ENCODE data around the gene PTPRF.

PTPRF gene

DNA sequence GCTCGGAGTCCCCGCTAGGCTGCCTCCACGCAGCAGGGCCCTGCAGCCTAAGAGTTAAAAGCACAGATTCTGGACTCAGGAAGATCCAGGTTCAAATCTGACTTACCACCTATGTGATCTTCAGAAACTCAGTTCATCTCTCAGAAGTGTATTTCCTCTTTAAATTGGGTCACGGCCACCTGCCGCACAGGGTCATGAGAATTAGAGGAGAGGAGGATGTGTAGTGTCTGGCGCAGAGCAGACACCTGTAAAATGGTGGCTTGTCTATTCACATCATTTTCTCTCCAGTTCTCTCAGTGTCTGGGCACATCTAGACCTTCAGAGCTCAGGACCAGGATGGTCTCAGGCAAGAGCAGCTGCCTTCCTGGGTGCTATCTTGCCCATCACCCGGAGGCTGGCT lies 45.8 kb downstream of the PTPRF start:
- in situ Hi-C loops (cut with MboI; ENCODE audit: low sequenced_read_pairs): no loop called here

DNA sequence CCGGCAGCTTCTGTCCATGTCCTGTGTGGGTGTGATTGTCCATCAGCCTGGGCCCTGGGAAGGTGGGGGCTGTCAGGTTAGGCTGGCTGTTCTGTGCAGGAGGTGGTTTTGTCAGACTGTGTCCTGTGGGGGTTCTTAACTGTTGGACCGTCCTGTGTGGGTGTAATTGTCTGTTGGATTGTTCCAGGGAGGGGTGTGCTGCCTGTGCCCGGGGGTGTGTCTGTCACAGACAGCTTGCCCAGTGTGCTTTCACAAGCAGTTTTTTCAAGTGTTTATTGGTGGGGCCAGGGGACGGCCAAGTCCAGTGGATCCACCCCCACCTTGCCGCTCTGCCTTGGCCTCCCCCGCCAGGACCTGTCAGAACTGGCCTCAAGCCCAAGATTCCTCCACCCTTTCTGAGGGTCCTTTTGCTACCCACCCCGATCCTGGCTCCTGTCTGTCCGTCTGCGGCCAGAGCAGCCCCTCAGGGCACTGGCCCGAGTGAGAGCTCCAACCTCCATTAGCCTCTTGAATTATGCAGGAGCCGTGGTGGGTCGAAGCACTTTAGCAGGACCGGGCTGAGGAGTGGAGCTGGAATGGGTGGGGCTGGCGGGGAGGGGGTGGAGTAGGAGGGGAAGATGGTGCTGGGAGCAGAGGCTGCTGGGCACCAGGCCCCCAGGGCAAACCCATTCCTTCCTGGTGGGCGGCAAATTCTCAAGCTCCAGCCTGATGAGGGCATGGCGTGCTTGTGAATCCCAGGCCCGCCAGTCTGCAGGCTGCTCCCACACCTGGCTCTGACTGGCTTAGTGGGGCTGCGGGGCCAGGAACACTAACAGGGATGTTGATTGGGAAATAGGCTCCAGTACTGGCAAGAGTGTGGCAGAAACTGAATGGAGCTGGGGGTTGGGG lies 47.2 kb downstream of the PTPRF start:
- in situ Hi-C loops (cut with MboI; ENCODE audit: low sequenced_read_pairs): no loop called here

DNA sequence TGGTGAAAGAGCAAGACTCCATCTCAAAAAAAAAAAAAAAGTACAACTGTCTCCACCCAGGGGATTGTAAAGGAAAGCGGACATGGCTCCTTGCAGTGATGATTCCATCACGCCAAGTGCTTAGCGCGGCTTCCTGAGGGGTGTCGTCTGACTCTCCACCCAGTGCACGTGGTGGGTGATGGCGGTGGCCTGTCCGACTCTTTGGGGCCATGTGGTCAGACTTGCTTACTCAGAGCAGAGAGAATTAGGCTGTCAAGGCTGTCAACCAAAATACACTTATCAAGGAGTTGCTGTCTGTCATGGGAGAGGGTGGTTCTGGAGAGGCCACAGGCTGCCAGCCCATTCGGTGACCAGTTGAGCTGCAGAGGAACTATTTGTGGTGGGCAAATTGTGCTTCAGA lies 49.4 kb downstream of the PTPRF start:
- in situ Hi-C loops (cut with MboI; ENCODE audit: low sequenced_read_pairs): no loop called here

DNA sequence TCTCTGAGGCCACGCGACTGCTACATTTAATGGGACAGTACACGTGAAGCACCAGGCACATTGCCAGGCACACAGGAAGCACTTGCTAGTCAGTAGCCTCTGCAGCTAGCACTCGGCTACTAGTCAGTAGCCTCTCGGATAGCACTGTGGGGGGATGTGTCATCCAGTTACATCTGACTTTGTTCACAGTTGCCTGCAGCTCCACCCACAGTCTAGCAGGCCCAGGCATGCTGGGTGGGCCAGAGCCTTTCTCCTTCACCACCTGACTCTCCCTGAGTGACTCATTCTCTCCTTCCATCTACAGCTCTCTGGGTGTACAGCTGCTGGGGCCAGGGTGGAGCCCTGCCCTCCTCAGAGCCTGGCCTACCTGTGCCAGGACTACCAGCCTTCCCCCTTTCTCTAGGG lies 51.5 kb downstream of the PTPRF start:
- in situ Hi-C loops (cut with MboI; ENCODE audit: low sequenced_read_pairs): no loop called here

DNA sequence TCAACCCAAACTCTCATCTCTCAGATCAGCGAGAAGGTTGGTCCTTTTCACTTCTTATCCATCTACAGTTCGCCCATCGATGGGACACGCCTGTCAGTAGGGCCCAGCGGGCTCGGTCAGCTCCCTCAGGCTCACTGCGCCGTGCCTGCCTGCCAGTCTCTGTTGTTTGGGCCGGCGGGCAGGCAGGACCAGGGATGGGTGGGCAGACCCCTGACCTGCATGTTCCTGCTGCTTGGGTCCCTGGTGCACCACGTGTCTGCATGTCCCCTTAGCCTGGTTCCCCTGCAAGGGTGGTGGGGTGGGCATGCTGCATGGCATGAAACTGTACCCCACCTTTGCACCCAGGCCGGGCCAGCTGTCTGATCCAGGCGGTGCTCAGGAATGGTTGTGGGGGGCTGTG lies 52.4 kb downstream of the PTPRF start:
- in situ Hi-C loops (cut with MboI; ENCODE audit: low sequenced_read_pairs): no loop called here

DNA sequence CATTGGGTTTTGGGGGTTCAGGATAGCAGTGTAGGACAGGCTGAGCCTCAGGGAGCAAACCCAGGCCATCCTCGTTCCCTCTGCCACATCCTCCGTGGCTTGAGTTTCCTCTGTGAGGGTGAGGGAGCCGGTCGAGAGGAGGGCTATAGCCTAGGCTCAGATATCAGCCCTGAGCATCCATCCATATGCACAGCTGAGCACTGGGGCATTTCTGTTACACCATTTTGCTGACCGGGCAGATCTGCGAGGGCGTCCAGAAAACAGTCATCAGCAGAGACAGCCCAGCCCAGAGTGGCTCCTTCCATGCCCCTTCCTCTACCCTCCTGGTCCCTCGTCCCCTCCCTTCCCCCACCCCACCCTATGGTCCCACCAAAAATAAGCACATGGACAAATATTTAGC lies 53.5 kb downstream of the PTPRF start:
- in situ Hi-C loops (cut with MboI; ENCODE audit: low sequenced_read_pairs): no loop called here

DNA sequence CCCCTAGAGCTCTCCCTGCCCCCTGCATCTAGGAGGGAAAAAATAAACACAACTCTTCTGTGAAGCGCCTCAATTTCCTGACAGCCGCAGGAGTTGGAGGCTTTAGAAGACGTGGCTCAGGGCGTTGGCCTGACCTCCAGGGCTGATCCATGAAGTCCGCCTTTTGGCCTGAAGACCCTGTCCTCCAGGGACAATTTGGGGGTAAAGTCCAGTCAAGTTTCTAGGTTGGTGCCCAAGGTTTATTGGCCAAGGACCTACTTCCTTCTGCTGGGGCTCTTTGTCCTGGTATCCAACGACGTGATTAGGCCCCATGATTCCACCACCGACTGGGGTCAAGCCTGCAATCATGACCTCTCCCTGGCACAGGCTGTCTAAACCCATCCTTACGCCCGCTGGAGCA lies 54.9 kb downstream of the PTPRF start:
- in situ Hi-C loops (cut with MboI; ENCODE audit: low sequenced_read_pairs): no loop called here

DNA sequence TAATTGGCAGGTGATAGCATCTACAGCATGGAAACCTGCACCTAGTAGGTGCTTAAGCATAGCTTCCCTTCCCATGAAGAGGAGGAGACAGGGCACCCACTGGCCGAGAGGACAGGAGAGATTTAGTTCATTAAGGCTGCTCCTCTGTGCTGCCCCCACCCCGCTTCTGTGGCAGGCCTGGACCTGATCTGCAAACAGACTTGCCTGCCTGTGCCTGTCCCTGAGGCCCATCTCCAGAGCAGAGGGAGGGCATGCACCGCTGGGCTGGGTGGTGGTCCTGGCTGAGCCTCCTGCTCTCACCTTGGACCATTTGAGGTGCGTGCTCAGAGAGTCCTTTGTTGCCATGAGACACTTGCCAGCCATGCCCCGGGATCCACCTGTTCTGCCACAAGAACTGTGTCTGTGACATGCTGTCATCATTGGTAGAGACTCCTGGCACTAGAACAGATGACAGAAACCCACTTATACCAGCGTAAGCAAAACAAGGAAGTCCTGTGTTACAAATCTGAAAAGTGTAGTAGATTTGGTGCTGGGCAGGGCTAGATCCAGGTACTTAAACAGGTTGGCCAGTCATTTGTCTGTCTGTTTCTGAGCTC lies 55.6 kb downstream of the PTPRF start:
- in situ Hi-C loops (cut with MboI; ENCODE audit: low sequenced_read_pairs): no loop called here

DNA sequence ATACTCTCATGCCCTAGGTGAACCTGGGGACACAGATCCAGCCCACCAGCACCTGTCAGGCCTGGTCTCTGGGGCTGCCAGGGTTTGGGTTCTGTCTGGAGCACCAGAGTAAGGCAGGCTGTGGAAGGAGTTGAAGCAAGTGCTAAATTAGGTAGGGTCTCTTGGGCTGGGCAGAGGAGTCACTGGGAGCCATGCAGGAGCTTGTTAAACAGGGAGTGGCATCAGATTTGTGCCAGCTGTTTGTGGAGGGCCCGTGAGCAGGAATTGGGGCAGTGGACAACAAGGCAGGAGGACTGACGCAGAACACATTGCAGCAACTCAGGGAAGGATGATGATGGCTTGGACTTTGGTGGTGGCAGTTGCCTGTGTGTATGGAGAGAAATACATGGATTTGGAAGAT lies 56.3 kb downstream of the PTPRF start:
- in situ Hi-C loops (cut with MboI; ENCODE audit: low sequenced_read_pairs): no loop called here

DNA sequence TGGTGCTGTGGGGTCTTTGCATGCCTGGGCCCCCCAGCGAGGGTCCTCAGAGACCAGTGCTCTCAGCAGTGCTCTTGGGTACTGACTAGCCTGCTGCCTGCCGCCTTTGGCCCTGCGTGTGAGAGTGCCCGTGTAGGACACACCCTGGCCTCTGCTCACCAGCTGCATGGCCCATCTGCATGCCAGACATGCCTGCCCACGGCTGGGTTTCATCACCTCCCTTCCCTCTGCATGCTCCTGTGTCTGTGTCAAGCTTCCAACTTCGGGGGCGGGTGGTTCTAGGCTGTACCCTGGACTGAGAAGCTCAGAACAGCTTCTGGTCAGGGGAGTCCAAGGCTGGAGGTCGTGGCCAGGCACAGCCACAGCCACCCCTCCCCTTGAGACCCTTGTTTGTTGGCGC lies 56.9 kb downstream of the PTPRF start:
- in situ Hi-C loops (cut with MboI; ENCODE audit: low sequenced_read_pairs): no loop called here

DNA sequence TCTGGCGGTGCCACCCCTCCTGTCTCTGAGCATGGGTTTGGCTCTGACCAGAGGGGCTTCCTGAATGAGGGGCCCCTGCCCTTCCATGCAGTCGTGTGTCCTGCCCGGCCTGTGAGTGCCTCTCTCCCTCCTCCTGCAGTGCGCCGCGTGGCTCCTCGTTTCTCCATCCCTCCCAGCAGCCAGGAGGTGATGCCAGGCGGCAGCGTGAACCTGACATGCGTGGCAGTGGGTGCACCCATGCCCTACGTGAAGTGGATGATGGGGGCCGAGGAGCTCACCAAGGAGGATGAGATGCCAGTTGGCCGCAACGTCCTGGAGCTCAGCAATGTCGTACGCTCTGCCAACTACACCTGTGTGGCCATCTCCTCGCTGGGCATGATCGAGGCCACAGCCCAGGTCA lies 57.9 kb downstream of the PTPRF start:
- in situ Hi-C loops (cut with MboI; ENCODE audit: low sequenced_read_pairs): no loop called here

DNA sequence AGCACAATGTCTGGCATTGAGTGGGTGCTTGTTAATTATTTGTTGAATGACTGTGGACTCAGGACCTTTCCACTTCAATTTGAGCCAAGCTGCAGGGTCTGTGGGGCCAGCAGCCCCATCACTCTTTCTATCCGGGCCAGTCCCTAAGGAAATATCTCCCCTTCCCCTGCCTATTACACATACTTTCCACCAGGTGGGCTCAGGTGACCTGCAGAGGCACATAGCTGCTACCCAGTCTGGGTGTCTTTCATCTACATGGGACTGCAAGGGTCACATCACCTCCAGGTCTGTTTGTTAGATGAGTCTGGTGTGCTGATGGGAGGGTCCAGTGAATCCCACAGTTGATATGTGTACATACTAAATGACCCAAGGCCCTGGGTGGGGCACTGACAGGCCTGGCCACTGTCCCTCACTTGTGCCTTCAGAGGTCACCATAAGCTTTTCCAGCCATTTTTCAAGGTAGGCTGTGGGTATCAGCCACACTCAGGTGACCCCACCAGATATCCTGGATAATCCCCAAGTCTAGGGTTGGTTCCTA lies 59.8 kb downstream of the PTPRF start:
- in situ Hi-C loops (cut with MboI; ENCODE audit: low sequenced_read_pairs): no loop called here

DNA sequence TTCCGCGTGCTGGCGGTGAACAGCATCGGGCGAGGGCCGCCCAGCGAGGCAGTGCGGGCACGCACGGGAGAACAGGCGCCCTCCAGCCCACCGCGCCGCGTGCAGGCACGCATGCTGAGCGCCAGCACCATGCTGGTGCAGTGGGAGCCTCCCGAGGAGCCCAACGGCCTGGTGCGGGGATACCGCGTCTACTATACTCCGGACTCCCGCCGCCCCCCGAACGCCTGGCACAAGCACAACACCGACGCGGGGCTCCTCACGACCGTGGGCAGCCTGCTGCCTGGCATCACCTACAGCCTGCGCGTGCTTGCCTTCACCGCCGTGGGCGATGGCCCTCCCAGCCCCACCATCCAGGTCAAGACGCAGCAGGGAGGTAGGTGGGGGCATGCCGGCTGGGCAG lies 60.5 kb downstream of the PTPRF start:
- in situ Hi-C loops (cut with MboI; ENCODE audit: low sequenced_read_pairs): no loop called here

DNA sequence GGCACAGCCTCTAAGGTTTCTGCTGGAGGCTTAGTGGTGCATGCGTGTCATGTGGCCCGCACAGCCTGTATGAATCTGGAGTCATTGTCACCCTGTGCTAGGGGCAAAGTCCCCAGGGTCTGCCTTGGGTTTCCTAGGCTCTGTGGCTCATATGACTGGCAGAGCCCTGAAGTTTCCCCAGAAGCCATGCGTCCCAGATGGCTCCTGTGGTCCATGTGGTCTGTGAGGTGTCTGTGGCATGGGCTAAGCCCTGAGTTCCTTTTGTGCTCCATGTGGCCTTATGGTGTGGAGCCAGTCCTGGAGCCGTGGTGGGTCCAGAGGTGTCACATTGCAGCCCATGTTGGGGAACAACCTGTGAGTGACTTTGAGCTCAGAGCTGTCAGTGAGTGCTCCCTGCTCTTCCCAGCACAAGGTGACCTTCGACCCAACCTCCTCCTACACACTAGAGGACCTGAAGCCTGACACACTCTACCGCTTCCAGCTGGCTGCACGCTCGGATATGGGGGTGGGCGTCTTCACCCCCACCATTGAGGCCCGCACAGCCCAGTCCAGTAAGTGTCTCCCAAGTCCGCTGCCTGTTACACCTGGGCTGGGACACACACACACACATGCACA lies 61.5 kb downstream of the PTPRF start:
- in situ Hi-C loops (cut with MboI; ENCODE audit: low sequenced_read_pairs): no loop called here

DNA sequence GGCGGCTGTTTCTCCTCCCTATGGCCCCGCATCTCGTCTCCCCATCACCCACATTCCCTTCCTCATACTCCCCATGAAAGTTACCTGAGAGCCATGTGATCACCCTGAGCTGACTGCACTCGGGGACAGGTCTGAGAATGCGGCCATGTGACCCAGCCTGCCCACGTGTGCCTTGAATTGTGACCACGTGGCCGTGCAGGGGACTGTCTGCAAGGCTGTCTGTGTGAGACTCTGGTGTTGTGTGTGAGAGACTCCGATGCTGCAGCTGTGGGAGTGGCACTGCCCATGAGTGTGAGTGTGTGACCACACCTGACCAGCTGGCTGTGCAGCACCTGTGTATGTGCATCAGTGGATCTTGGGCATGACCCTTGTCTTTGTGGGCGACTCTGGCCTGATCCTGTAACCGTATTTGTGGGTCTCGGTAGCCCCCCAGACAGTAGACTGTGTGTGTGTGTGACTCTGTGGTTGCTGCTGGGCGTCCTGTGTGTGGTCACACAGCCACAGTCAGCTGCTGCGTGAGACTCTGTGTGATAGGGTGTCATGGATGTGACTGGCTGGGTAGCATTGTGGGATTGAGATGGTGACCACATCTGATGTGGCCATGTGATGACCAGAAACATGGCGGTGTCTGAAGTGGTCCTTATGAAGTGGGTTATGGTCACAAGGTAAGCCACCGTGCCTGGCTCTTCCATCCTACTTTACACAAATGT lies 62.4 kb downstream of the PTPRF start:
- in situ Hi-C loops (cut with MboI; ENCODE audit: low sequenced_read_pairs): no loop called here

DNA sequence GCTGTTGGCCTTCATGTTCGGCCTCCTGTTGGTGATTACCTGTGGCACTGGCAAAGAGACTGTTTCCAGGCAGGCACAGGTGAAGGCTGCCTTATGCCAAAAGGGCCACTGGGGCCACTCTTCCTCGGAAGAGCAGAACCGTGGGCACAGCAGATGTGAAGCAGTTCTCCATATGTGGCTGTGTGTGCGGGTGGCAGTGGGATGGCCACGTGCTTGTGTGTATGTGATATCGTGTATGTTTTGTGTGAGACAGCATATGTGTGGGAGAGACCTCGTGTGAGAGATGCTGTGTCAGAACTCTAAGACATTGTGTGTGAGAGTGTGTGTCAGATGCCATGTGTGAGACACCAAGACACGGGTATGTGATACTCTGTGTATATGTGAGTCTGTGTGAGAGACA lies 65.9 kb downstream of the PTPRF start:
- in situ Hi-C loops (cut with MboI; ENCODE audit: low sequenced_read_pairs): no loop called here

DNA sequence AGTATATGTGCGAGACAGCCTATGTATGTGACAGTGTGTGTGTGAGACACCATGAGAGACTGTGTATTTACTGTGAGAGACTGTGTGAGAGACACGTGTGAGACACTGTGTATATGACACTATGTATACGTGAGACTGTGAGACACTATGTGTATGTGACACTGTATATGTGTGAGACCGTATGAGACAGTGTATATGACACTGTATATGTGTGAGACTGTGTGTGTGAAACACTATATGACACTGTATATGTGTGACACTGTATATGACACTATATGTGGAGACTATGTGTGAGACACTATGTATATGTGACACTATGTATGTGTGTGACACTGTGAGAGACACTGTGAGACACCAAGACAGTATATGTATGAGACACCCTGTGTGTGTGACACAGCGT lies 66.3 kb downstream of the PTPRF start:
- in situ Hi-C loops (cut with MboI; ENCODE audit: low sequenced_read_pairs): no loop called here

DNA sequence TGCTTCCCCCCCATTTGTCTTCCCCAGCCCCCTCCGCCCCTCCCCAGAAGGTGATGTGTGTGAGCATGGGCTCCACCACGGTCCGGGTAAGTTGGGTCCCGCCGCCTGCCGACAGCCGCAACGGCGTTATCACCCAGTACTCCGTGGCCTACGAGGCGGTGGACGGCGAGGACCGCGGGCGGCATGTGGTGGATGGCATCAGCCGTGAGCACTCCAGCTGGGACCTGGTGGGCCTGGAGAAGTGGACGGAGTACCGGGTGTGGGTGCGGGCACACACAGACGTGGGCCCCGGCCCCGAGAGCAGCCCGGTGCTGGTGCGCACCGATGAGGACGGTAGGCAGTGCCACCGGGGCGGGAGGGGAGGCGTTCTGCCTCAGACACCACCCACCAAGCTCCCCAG lies 67.0 kb downstream of the PTPRF start:
- in situ Hi-C loops (cut with MboI; ENCODE audit: low sequenced_read_pairs): no loop called here

DNA sequence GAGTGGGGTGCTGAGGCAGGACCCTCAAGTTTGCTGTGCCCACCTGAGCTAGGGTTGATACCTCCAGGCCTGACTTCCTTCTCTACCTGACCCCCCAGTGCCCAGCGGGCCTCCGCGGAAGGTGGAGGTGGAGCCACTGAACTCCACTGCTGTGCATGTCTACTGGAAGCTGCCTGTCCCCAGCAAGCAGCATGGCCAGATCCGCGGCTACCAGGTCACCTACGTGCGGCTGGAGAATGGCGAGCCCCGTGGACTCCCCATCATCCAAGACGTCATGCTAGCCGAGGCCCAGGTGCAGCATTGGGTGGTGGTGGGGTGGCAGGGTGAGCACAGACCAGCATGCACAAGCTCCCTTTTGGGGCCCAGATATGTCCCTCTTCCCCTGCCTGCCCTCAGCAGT lies 67.9 kb downstream of the PTPRF start:
- in situ Hi-C loops (cut with MboI; ENCODE audit: low sequenced_read_pairs): no loop called here

DNA sequence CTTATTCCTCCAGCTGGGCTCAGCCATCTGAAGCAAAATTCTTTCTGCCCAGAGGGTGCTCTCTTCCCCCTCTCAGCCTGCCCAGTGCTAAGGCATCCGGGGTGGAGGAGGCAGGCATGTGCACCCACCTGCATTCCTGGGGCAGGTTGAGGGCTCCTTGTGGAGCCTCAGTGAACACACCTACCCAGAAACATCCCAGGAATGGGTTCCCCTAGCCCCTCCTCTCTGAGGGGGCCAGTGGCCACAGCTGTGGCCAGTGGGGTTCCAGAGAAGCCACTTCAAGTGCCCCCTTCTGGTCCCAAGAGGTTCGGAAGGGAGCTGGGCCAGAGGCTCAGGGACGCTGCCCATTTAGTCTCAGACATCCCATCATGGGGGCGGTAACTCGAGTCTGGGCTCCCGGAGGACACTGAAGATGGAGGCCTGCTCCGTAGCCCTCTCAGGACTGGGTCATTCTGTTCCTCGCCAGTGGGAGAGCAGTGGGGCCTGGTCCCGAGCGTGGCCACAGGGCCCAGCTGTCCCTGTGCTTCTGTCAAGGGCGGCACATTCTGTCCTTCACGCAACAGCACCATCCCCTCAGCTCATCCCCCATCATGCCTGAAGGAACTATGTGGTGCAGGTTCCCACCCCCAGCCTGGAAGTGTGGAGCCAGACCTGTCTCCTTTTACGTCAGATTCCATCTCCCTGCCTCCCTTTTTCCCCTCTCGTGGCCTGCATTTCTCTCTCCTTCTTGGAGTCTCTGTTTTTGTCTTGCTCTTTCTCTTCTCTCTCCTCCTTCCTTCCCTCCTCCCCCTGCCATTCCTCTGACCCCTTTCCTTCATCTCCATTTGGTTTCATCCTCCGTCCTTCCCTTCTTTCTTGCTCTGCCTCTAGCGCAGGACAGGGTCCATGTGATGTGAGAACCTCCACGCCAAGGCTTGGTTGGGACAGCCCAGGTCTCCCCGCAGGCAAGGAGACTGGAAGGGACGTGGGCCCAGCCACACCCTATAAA lies 69.6 kb downstream of the PTPRF start:
- in situ Hi-C loops (cut with MboI; ENCODE audit: low sequenced_read_pairs): no loop called here
